Suppressor macrophage treated with lipopolysaccharide for 4 hours (primary cell): Measurements from ENCODE around the gene PHF5A.
"Not testable (repeated sequence)": the region's sequence is repeated elsewhere in the genome, so short reads cannot be mapped to it uniquely, and the experiment has no call there.

Experiments used
- DNase-seq: peaks from one replicate; pipeline ENCODE4 v3.0.0-alpha.2; 2020

Gene PHF5A

GRCh38 chr22:41446639-41447434 is 21.7 kb downstream of the PHF5A start, which contains the start of gene TOB2:
Gene TOB2 (minus strand): TSS chr22:41446801. CDS start chr22:41437345, 9,456 bp downstream.
- DNase-seq, result peak; percentile 97

GRCh38 chr22:41446057-41446501 is 22.4 kb downstream of the PHF5A start:
- peak; percentile 19 for DNase-seq

- peak; percentile 38 for DNase-seq
Measured at GRCh38 chr22:41445129-41446056, 23.1 kb downstream of the PHF5A start.

GRCh38 chr22:41444360-41445128 is 23.9 kb downstream of the PHF5A start:
- peak; percentile 96 for DNase-seq

GRCh38 chr22:41442240-41442792 is 26.2 kb downstream of the PHF5A start:
- DNase-seq, result no peak

- not testable (repeated sequence) for DNase-seq
Measured at GRCh38 chr22:41440511-41440910, 28.0 kb downstream of the PHF5A start.

GRCh38 chr22:41437198-41437597 is 31.3 kb downstream of the PHF5A start:
- DNase-seq, result no peak

GRCh38 chr22:41436322-41437113 is 32.0 kb downstream of the PHF5A start:
- DNase-seq, result no peak

- no peak for DNase-seq
Measured at GRCh38 chr22:41435560-41435959, 32.9 kb downstream of the PHF5A start.

GRCh38 chr22:41434361-41435003 is 34.0 kb downstream of the PHF5A start:
- DNase-seq, result not testable (repeated sequence)

- not testable (repeated sequence) for DNase-seq
Measured at GRCh38 chr22:41433480-41433879, 35.0 kb downstream of the PHF5A start.

GRCh38 chr22:41431656-41432055 is 36.8 kb downstream of the PHF5A start:
- DNase-seq, result no peak

- no peak for DNase-seq
Measured at GRCh38 chr22:41429951-41430332, 38.5 kb downstream of the PHF5A start.

GRCh38 chr22:41429232-41429950 is 39.1 kb downstream of the PHF5A start:
- DNase-seq, result no peak

GRCh38 chr22:41425660-41426365 is 42.7 kb downstream of the PHF5A start:
- DNase-seq, result no peak

GRCh38 chr22:41418717-41419116 is 49.8 kb downstream of the PHF5A start:
- no peak for DNase-seq

GRCh38 chr22:41417622-41418390 is 50.7 kb downstream of the PHF5A start:
- DNase-seq, result no peak

GRCh38 chr22:41415554-41415953 is 52.9 kb downstream of the PHF5A start:
- no peak for DNase-seq
